IPS-20b (cell line): Measurements from ENCODE around the gene AP4E1.
"Not testable (repeated sequence)": the region's sequence is repeated elsewhere in the genome, so short reads cannot be mapped to it uniquely, and the experiment has no call there.

Source experiments
- H3K27ac ChIP-seq: one replicate; pipeline ENCODE4 v1.5.1; 2013; ENCODE audit warnings: low read length
- H3K27me3 ChIP-seq: 2 replicates; pipeline ENCODE4 v1.6.1; 2013; ENCODE audit warnings: mild to moderate bottlenecking, low read length, inconsistent platforms; ENCODE audit not compliant: insufficient read depth
- H3K36me3 ChIP-seq: 2 replicates; pipeline ENCODE4 v1.6.1; 2013; ENCODE audit warnings: low read depth, mild to moderate bottlenecking, inconsistent platforms, low read length, moderate library complexity; ENCODE audit not compliant: insufficient read depth
- H3K4me1 ChIP-seq: 2 replicates; pipeline ENCODE4 v1.6.1; 2013; ENCODE audit warnings: mild to moderate bottlenecking, control low read depth, inconsistent platforms, low read length, moderate library complexity; ENCODE audit not compliant: insufficient read depth
- H3K4me3 ChIP-seq: 2 replicates; pipeline ENCODE4 v1.5.1; 2013; ENCODE audit warnings: mild to moderate bottlenecking, low read length, inconsistent platforms
- H3K9ac ChIP-seq: 2 replicates; pipeline ENCODE4 v1.6.1; 2013; ENCODE audit warnings: low read depth, mild to moderate bottlenecking, inconsistent platforms, low read length, moderate library complexity
- H3K9me3 ChIP-seq: 2 replicates; pipeline ENCODE4 v1.6.1; 2013; ENCODE audit warnings: mild to moderate bottlenecking, low read depth, low read length, inconsistent platforms; ENCODE audit not compliant: insufficient read depth

The AP4E1 gene

GRCh38 chr15:50908209-50909009 lies at the start of gene AP4E1:
TSS of gene AP4E1 (plus strand) at chr15:50908683. CDS start at chr15:50908779, 96 bp downstream.
- peak within 1 kb of the TSS; percentile 74 for H3K27ac ChIP-seq

GRCh38 chr15:50860824-50861223 lies 47.7 kb upstream of the AP4E1 start:
- no peak overlapping the region for H3K4me3 ChIP-seq
- peaks cover 8% of the 10 kb centered on the region; the same call in 1 of the 2 replicates for H3K4me1 ChIP-seq
- no peak overlapping the region for H3K27ac ChIP-seq
- H3K27me3 ChIP-seq: no peaks in the 10 kb centered on the region
- H3K36me3 ChIP-seq: no peaks in the 10 kb centered on the region
- no peaks in the 10 kb centered on the region for H3K9me3 ChIP-seq
- no peak overlapping the region for H3K9ac ChIP-seq

More at GRCh38 chr15:50908209-50909009, at the start of gene AP4E1:
- Histone ChIP-seq H3K36me3 (peaks cover 18% of the 10 kb centered on the region; the same call in 1 of the 2 replicates), H3K4me1 (0 out of 2 replicates have a peak, but pooled peaks cover 5% of the 10 kb centered on the region), H3K9me3 (no peaks in the 10 kb centered on the region), H3K27me3 (peaks cover 6% of the 10 kb centered on the region; the same call in 1 of the 2 replicates), H3K9ac (peak within 1 kb of the TSS; percentile 87), H3K4me3 (peak within 1 kb of the TSS; percentile 82)

GRCh38 chr15:50862553-50862952 lies 45.9 kb upstream of the AP4E1 start:
- no peaks in the 10 kb centered on the region for H3K27me3 ChIP-seq
- no peak overlapping the region for H3K4me3 ChIP-seq
- peaks cover 7% of the 10 kb centered on the region; the same call in 1 of the 2 replicates for H3K4me1 ChIP-seq
- H3K9me3 ChIP-seq: no peaks in the 10 kb centered on the region
- H3K27ac ChIP-seq: no peak overlapping the region
- no peak overlapping the region for H3K9ac ChIP-seq
- no peaks in the 10 kb centered on the region for H3K36me3 ChIP-seq

GRCh38 chr15:50864873-50865272 lies 43.6 kb upstream of the AP4E1 start:
- H3K27ac ChIP-seq: no peak overlapping the region
- H3K36me3 ChIP-seq: no peaks in the 10 kb centered on the region
- peaks cover 8% of the 10 kb centered on the region; the same call in 1 of the 2 replicates for H3K4me1 ChIP-seq
- H3K4me3 ChIP-seq: no peak overlapping the region
- no peaks in the 10 kb centered on the region for H3K27me3 ChIP-seq
- no peaks in the 10 kb centered on the region for H3K9me3 ChIP-seq
- H3K9ac ChIP-seq: no peak overlapping the region

GRCh38 chr15:50865515-50866353 lies 42.7 kb upstream of the AP4E1 start:
- Histone ChIP-seq H3K9me3 (no peaks in the 10 kb centered on the region), H3K9ac (no peak overlapping the region), H3K4me3 (no peak overlapping the region), H3K36me3 (no peaks in the 10 kb centered on the region), H3K27me3 (no peaks in the 10 kb centered on the region), H3K4me1 (peaks cover 8% of the 10 kb centered on the region; the same call in 1 of the 2 replicates), H3K27ac (no peak overlapping the region)

GRCh38 chr15:50871832-50872231 lies 36.7 kb upstream of the AP4E1 start:
- Histone ChIP-seq H3K9ac (no peak overlapping the region), H3K36me3 (no peaks in the 10 kb centered on the region), H3K4me3 (no peak overlapping the region), H3K27ac (no peak overlapping the region), H3K27me3 (no peaks in the 10 kb centered on the region), H3K9me3 (no peaks in the 10 kb centered on the region), H3K4me1 (peaks cover 8% of the 10 kb centered on the region; the same call in 1 of the 2 replicates)

- Histone ChIP-seq H3K27ac (no peak overlapping the region), H3K9ac (no peak overlapping the region), H3K27me3 (no peaks in the 10 kb centered on the region), H3K4me3 (no peak overlapping the region), H3K36me3 (no peaks in the 10 kb centered on the region), H3K9me3 (no peaks in the 10 kb centered on the region), H3K4me1 (peaks cover 6% of the 10 kb centered on the region; the same call in 1 of the 2 replicates)
These were observed 35.6 kb upstream of the AP4E1 start for GRCh38 chr15:50872832-50873426.

GRCh38 chr15:50873935-50874361 lies 34.5 kb upstream of the AP4E1 start:
- H3K27me3 ChIP-seq: no peaks in the 10 kb centered on the region
- no peaks in the 10 kb centered on the region for H3K9me3 ChIP-seq
- H3K9ac ChIP-seq: no peak overlapping the region
- H3K27ac ChIP-seq: no peak overlapping the region
- no peak overlapping the region for H3K4me3 ChIP-seq
- peaks cover 6% of the 10 kb centered on the region; the same call in 1 of the 2 replicates for H3K4me1 ChIP-seq
- H3K36me3 ChIP-seq: no peaks in the 10 kb centered on the region

GRCh38 chr15:50875238-50875637 lies 33.2 kb upstream of the AP4E1 start:
- not testable (repeated sequence) for H3K27ac ChIP-seq, H3K4me3 ChIP-seq, H3K9me3 ChIP-seq, H3K27me3 ChIP-seq, H3K4me1 ChIP-seq, H3K9ac ChIP-seq, H3K36me3 ChIP-seq

- no peaks in the 10 kb centered on the region for H3K27me3 ChIP-seq
- H3K36me3 ChIP-seq: no peaks in the 10 kb centered on the region
- H3K4me3 ChIP-seq: peak overlapping the region; percentile 43; the same call in 1 of the 2 replicates
- no peaks in the 10 kb centered on the region for H3K9me3 ChIP-seq
- H3K27ac ChIP-seq: no peak overlapping the region
- no peaks in the 10 kb centered on the region for H3K4me1 ChIP-seq
- no peak overlapping the region for H3K9ac ChIP-seq
These were observed 32.1 kb upstream of the AP4E1 start for GRCh38 chr15:50876260-50876988.

GRCh38 chr15:50876989-50877360 lies 31.5 kb upstream of the AP4E1 start:
- Histone ChIP-seq H3K36me3 (no peaks in the 10 kb centered on the region), H3K9me3 (no peaks in the 10 kb centered on the region), H3K9ac (no peak overlapping the region), H3K4me3 (peak overlapping the region; percentile 43; the same call in 1 of the 2 replicates), H3K27me3 (no peaks in the 10 kb centered on the region), H3K4me1 (no peaks in the 10 kb centered on the region), H3K27ac (no peak overlapping the region)
